ENCODE results near the gene TMEM80. TPM values are rescaled to one million over a fixed set of nuclear protein-coding genes. Genes with fewer than 3 reads are reported as not detected.

The TMEM80 gene
- total RNA-seq, 4 donors from 2014 or later: 19.3 to 121 (median 41.8) TPM

- Histone ChIP-seq H3K27ac (no peak overlapping the region), H3K4me3 (no peak overlapping the region), H3K27me3 (no peaks in the 10 kb centered on the region), H3K9me3 (no peaks in the 10 kb centered on the region), H3K36me3 (peaks cover 0 to 25% (median 9%) of the 10 kb centered on the region in 4 donors), H3K4me1 (no peaks in the 10 kb centered on the region)
- no peak for TF ChIP-seq EP300 (IDR thresholded peaks at IDR 0.05; ENCODE audit: low read depth)
- no peak for TF ChIP-seq POLR2A (IDR thresholded peaks at IDR 0.05)
- no peak for TF ChIP-seq CTCF (IDR thresholded peaks at IDR 0.05)
- TF ChIP-seq POLR2AphosphoS5 (IDR thresholded peaks at IDR 0.05): no peak
- no peak for DNase-seq
- intact Hi-C loops (cut with DNase I; ENCODE audit: low total_unique reads) (no loop called here), in situ Hi-C loops (cut with MboI; ENCODE audit: low pct_ligation_motif_present in 1 of 4, low pct_unique_long_range_greater_than_20kb in 1 of 4, low sequenced_read_pairs in 3 of 4) (no loop called here)
- WGBS, 2 donors (ENCODE audit: low coverage in 1 of 2): 83 to 91% methylated on average over 1 to 19 of the region's 19 CpGs
Observed at GRCh38 chr11:680476-680875, 15.1 kb upstream of the TMEM80 start.

- H3K36me3 ChIP-seq: peaks cover 0 to 28% (median 9%) of the 10 kb centered on the region in 4 donors
- 88 to 91% methylated on average over 5 to 13 of the region's 13 CpGs for whole genome bisulfite sequencing, 2 donors (ENCODE audit: low coverage in 1 of 2)
Observed at GRCh38 chr11:680970-681369, 14.6 kb upstream of the TMEM80 start.

GRCh38 chr11:686451-687243 lies 9.0 kb upstream of the TMEM80 start:
- Histone ChIP-seq H3K27me3 (no peaks in the 10 kb centered on the region), H3K9me3 (no peaks in the 10 kb centered on the region), H3K27ac (no peak overlapping the region), H3K4me3 (no peak overlapping the region), H3K36me3 (peaks cover 0 to 27% (median 12%) of the 10 kb centered on the region in 4 donors), H3K4me1 (peaks cover 0 to 11% (median 5%) of the 10 kb centered on the region in 4 donors)
- intact Hi-C loops (cut with DNase I; ENCODE audit: low total_unique reads): no loop called here
- no peak for DNase-seq
- in situ Hi-C loops (cut with MboI; ENCODE audit: low pct_ligation_motif_present in 1 of 4, low pct_unique_long_range_greater_than_20kb in 1 of 4, low sequenced_read_pairs in 3 of 4): no loop called here
- TF ChIP-seq POLR2A (IDR thresholded peaks at IDR 0.05) (no peak), CTCF (IDR thresholded peaks at IDR 0.05) (no peak), EP300 (IDR thresholded peaks at IDR 0.05; ENCODE audit: low read depth) (no peak), POLR2AphosphoS5 (IDR thresholded peaks at IDR 0.05) (no peak)
- 93 to 94% methylated on average over 7 to 27 of the region's 30 CpGs for WGBS, 2 donors (ENCODE audit: low coverage in 1 of 2)

More at GRCh38 chr11:680970-681369, 14.6 kb upstream of the TMEM80 start:
- no peak for TF ChIP-seq POLR2A (IDR thresholded peaks at IDR 0.05)
- no peak for TF ChIP-seq POLR2AphosphoS5 (IDR thresholded peaks at IDR 0.05)
- no peak for TF ChIP-seq EP300 (IDR thresholded peaks at IDR 0.05; ENCODE audit: low read depth)
- TF ChIP-seq CTCF (IDR thresholded peaks at IDR 0.05): no peak
- Histone ChIP-seq H3K27me3 (no peaks in the 10 kb centered on the region), H3K4me1 (no peaks in the 10 kb centered on the region), H3K4me3 (no peak overlapping the region), H3K27ac (no peak overlapping the region), H3K9me3 (no peaks in the 10 kb centered on the region)
- intact Hi-C loops (cut with DNase I; ENCODE audit: low total_unique reads): no loop called here
- no peak for DNase-seq
- in situ Hi-C loops (cut with MboI; ENCODE audit: low pct_ligation_motif_present in 1 of 4, low pct_unique_long_range_greater_than_20kb in 1 of 4, low sequenced_read_pairs in 3 of 4): no loop called here

- Histone ChIP-seq H3K27ac (no peak overlapping the region), H3K36me3 (peaks cover 0 to 27% (median 12%) of the 10 kb centered on the region in 4 donors), H3K9me3 (no peaks in the 10 kb centered on the region), H3K4me1 (peaks cover 0 to 12% (median 10%) of the 10 kb centered on the region in 4 donors), H3K27me3 (no peaks in the 10 kb centered on the region), H3K4me3 (no peak overlapping the region)
- WGBS, 2 donors (ENCODE audit: low coverage in 1 of 2): 70 to 89% methylated on average over 2 to 13 of the region's 13 CpGs
- intact Hi-C loops (cut with DNase I; ENCODE audit: low total_unique reads) (no loop called here), in situ Hi-C loops (cut with MboI; ENCODE audit: low pct_ligation_motif_present in 1 of 4, low pct_unique_long_range_greater_than_20kb in 1 of 4, low sequenced_read_pairs in 3 of 4) (no loop called here)
- TF ChIP-seq CTCF (IDR thresholded peaks at IDR 0.05) (no peak), POLR2A (IDR thresholded peaks at IDR 0.05) (no peak), EP300 (IDR thresholded peaks at IDR 0.05; ENCODE audit: low read depth) (no peak), POLR2AphosphoS5 (IDR thresholded peaks at IDR 0.05) (no peak)
- no peak for DNase-seq
Observed at GRCh38 chr11:687751-688150, 7.9 kb upstream of the TMEM80 start.
